Measurements from ENCODE around the gene MED25.
A peak's percentile ranks its signal among the peaks of the same experiment; 100 is the strongest.

The MED25 gene

GRCh38 chr19:49845414-49845813, 27.3 kb downstream of the MED25 start:
- no peak for DNase-seq

GRCh38 chr19:49846408-49846807, 28.3 kb downstream of the MED25 start:
- no peak for DNase-seq

- DNase-seq = peak; percentile 83
Measured at GRCh38 chr19:49847731-49848696, 29.9 kb downstream of the MED25 start.

- no peak for DNase-seq
Measured at GRCh38 chr19:49848938-49849337, 30.8 kb downstream of the MED25 start.

GRCh38 chr19:49849433-49850220, 31.5 kb downstream of the MED25 start:
- no peak for DNase-seq

- no peak for DNase-seq
Measured at GRCh38 chr19:49850221-49850486, 32.1 kb downstream of the MED25 start.

GRCh38 chr19:49850487-49851342, 32.6 kb downstream of the MED25 start, which contains the start of gene PTOV1:
PTOV1 (plus strand) TSS chr19:49851159.
- DNase-seq = peak; percentile 83

- no peak for DNase-seq
Measured at GRCh38 chr19:49851456-49852259, 33.6 kb downstream of the MED25 start.

- DNase-seq = no peak
Measured at GRCh38 chr19:49852631-49853126, 34.6 kb downstream of the MED25 start.

GRCh38 chr19:49853852-49854377, 35.8 kb downstream of the MED25 start:
- DNase-seq = no peak

- no peak for DNase-seq
Measured at GRCh38 chr19:49854378-49855263, 36.5 kb downstream of the MED25 start.

- no peak for DNase-seq
Measured at GRCh38 chr19:49855277-49855675, 37.2 kb downstream of the MED25 start.

- DNase-seq = no peak
Measured at GRCh38 chr19:49855676-49856573, 37.8 kb downstream of the MED25 start.

- DNase-seq = no peak
Measured at GRCh38 chr19:49856574-49857021, 38.5 kb downstream of the MED25 start.

GRCh38 chr19:49857061-49857837, 39.2 kb downstream of the MED25 start:
- DNase-seq = no peak

GRCh38 chr19:49857838-49858087, 39.7 kb downstream of the MED25 start:
- no peak for DNase-seq

- no peak for DNase-seq
Measured at GRCh38 chr19:49858088-49858985, 40.2 kb downstream of the MED25 start.

Measured in NCI-H226 (cell line).